ENCODE results near the gene NHERF2. TPM values are rescaled to one million over a fixed set of nuclear protein-coding genes. Genes with fewer than 3 reads are reported as not detected.

The NHERF2 gene
- total RNA-seq, 1 donor from 2014 or later, result 3.0 TPM

DNA sequence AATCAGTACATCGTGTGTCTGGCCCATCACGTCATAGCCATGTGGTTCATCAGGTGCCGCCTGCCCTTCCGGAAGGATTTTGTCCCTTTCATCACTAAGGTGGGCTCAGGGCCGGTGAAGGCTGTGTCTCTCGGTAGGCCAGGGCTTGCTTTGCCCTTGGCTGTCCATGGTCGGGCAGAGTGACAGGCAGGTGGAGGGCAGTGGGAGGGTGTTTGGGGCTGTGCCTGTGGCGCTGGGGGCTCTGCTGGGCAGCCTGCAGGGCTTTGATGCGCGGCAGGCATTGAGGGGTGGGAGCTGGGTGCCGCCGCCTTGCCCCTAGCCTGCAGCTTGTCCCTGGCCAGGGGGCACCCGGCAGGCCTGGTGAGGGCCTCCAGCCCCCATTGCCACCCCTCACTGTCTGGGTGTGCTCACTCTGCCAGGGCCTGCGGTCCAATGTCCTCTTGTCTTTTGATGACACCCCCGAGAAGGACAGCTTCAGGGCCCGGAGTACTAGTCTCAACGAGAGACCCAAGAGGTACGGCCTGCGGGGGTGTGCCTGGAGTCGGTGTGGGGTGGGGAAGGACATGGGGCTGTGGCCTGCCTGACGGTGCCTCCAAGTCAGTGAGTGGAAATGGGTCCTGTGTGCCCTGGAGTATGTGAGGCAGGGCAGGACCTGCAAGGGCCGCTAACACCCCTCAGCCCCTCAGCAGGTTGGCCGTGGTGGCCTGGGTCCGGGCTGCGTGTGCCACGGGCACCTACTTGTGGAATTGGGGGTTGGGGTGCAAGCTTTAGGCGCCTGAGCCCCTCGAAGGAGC is 49.6 kb downstream of the NHERF2 start:
- H3K36me3 Mint-ChIP-seq, result peaks cover 6% of the 10 kb centered on the region
- H3K4me3 Mint-ChIP-seq, result no peak overlapping the region
- H3K27me3 ChIP-seq, result no peaks in the 10 kb centered on the region
- H3K79me2 ChIP-seq (ENCODE audit: low read depth), result no peaks in the 10 kb centered on the region
- no peak overlapping the region for H3K27ac Mint-ChIP-seq
- no peak overlapping the region for H3K4me3 ChIP-seq
- H3K4me1 Mint-ChIP-seq, result no peaks in the 10 kb centered on the region
- H3K9ac ChIP-seq, result no peak overlapping the region
- TF ChIP-seq, protein P1, sequence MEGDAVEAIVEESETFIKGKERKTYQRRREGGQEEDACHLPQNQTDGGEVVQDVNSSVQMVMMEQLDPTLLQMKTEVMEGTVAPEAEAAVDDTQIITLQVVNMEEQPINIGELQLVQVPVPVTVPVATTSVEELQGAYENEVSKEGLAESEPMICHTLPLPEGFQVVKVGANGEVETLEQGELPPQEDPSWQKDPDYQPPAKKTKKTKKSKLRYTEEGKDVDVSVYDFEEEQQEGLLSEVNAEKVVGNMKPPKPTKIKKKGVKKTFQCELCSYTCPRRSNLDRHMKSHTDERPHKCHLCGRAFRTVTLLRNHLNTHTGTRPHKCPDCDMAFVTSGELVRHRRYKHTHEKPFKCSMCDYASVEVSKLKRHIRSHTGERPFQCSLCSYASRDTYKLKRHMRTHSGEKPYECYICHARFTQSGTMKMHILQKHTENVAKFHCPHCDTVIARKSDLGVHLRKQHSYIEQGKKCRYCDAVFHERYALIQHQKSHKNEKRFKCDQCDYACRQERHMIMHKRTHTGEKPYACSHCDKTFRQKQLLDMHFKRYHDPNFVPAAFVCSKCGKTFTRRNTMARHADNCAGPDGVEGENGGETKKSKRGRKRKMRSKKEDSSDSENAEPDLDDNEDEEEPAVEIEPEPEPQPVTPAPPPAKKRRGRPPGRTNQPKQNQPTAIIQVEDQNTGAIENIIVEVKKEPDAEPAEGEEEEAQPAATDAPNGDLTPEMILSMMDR (IDR thresholded peaks at IDR 0.05), result no peak
- TF ChIP-seq EZH2 (IDR thresholded peaks at IDR 0.05), result no peak
- no peak for TF ChIP-seq EZH2phosphoT487 (IDR thresholded peaks at IDR 0.05)
- no peak overlapping the region for H3K4me2 ChIP-seq
- no peaks in the 10 kb centered on the region for H3F3A ChIP-seq (ENCODE audit: low read depth)
- no peaks in the 10 kb centered on the region for H3K4me1 ChIP-seq
- H3K9me3 Mint-ChIP-seq, result no peaks in the 10 kb centered on the region
- no peak overlapping the region for H3K27ac ChIP-seq
- peaks cover 6% of the 10 kb centered on the region for H3K27me3 Mint-ChIP-seq (ENCODE audit: insufficient read depth, low read depth)
- no peaks in the 10 kb centered on the region for H3K9me3 ChIP-seq (ENCODE audit: low read depth)
- no peak for DNase-seq (ENCODE audit: low spot score)
- no peaks in the 10 kb centered on the region for H4K20me1 ChIP-seq (ENCODE audit: low read depth)
- no peaks in the 10 kb centered on the region for H3K36me3 ChIP-seq
- no peak overlapping the region for H2AFZ ChIP-seq (replicated peaks)

DNA sequence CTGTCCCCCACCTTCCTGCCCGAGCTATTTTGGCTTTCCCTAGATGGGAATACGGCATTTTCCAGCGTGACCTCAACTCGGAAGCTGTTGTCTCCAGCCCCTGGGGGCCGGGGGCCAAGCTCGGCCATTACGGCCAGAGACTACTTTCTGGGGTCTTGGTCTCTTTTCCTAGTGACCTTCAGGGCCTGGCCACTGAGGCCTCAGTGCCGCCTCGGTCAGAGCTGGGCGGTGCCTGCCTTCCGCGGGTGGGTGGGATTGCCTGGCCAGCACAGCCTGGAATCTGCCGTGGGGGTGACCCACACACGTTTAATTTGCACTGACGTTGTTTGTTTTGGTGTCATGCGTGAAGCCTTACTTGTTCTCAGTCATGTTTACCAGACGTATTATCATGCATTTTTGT is 50.3 kb downstream of the NHERF2 start:
- Histone ChIP-seq H3K4me3 (no peak overlapping the region), H3K9ac (no peak overlapping the region), H3K9me3 (ENCODE audit: low read depth) (no peaks in the 10 kb centered on the region), H3K4me1 (no peaks in the 10 kb centered on the region), H3F3A (ENCODE audit: low read depth) (no peaks in the 10 kb centered on the region), H3K36me3 (no peaks in the 10 kb centered on the region), H3K27me3 (no peaks in the 10 kb centered on the region), H3K79me2 (ENCODE audit: low read depth) (no peaks in the 10 kb centered on the region), H3K27ac (no peak overlapping the region), H2AFZ (replicated peaks) (no peak overlapping the region), H4K20me1 (ENCODE audit: low read depth) (no peaks in the 10 kb centered on the region), H3K4me2 (no peak overlapping the region)
- peaks cover 6% of the 10 kb centered on the region for H3K36me3 Mint-ChIP-seq
- H3K27me3 Mint-ChIP-seq (ENCODE audit: insufficient read depth, low read depth), result peaks cover 6% of the 10 kb centered on the region
- H3K4me1 Mint-ChIP-seq, result no peaks in the 10 kb centered on the region
- H3K27ac Mint-ChIP-seq, result no peak overlapping the region
- H3K9me3 Mint-ChIP-seq, result no peaks in the 10 kb centered on the region
- no peak overlapping the region for H3K4me3 Mint-ChIP-seq
- no peak for DNase-seq (ENCODE audit: low spot score)
- TF ChIP-seq, protein P1 (IDR thresholded peaks at IDR 0.05), result no peak
- TF ChIP-seq EZH2 (IDR thresholded peaks at IDR 0.05) (no peak), EZH2phosphoT487 (IDR thresholded peaks at IDR 0.05) (no peak)

DNA sequence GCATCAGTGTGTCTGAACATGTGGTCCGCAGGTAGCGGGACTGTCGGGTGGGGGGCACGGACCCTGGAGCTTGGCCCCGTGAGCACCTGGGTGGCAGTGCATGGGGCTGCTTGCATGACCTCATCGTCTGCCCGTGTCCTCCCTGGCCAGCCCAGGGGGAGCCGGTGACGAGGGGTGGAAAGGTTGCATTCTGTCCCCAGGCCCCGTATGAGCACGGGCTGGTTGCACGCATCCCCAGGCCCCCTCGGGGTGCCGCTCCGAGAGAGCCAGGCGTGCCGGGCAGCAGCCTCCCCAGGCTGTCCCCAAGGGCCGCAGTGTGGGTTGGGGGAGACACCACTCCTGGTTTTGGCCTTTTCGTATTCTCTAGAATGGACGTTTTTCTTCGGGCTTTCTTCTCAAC is 51.0 kb downstream of the NHERF2 start:
- DNase-seq (ENCODE audit: low spot score), result no peak

More for the DNA sequence above, 51.0 kb downstream of the NHERF2 start:
- Mint-ChIP-seq H3K4me3 (no peak overlapping the region), H3K9me3 (no peaks in the 10 kb centered on the region), H3K27me3 (ENCODE audit: insufficient read depth, low read depth) (peaks cover 6% of the 10 kb centered on the region), H3K4me1 (peaks cover 4% of the 10 kb centered on the region), H3K36me3 (peaks cover 6% of the 10 kb centered on the region), H3K27ac (no peak overlapping the region)
- TF ChIP-seq EZH2phosphoT487 (IDR thresholded peaks at IDR 0.05), result no peak
- TF ChIP-seq, protein P1 (IDR thresholded peaks at IDR 0.05), result no peak
- Histone ChIP-seq H2AFZ (replicated peaks) (no peak overlapping the region), H3F3A (ENCODE audit: low read depth) (no peaks in the 10 kb centered on the region), H4K20me1 (ENCODE audit: low read depth) (no peaks in the 10 kb centered on the region), H3K79me2 (ENCODE audit: low read depth) (no peaks in the 10 kb centered on the region), H3K4me3 (no peak overlapping the region), H3K9me3 (ENCODE audit: low read depth) (no peaks in the 10 kb centered on the region), H3K27me3 (no peaks in the 10 kb centered on the region), H3K9ac (no peak overlapping the region), H3K36me3 (no peaks in the 10 kb centered on the region), H3K4me2 (no peak overlapping the region), H3K27ac (no peak overlapping the region), H3K4me1 (no peaks in the 10 kb centered on the region)
